Epithelial cell of proximal tubule (primary cell): ENCODE measurements around the gene SLC1A2. TPM values are rescaled to one million over a fixed set of nuclear protein-coding genes. Genes with fewer than 3 reads are reported as not detected.

ENCODE experiments used
- DNase-seq: peaks from one replicate; pipeline ENCODE4 v3.0.0-alpha.2; 2011; ENCODE audit warnings: low read depth
- H3K4me3 ChIP-seq: 2 replicates; pipeline ENCODE4 v1.5.1; 2011; ENCODE audit warnings: low read depth, mild to moderate bottlenecking, low read length
- total RNA-seq: library from RNA; depleted of rRNA; stranded (reverse); fragments of >200 nt; gene quantifications from 2 replicates; pipeline ENCODE4 v1.2.3, GENCODE V29; 2015
- TF ChIP-seq, protein P1 (sequence below): conservative IDR thresholded peaks from 2 replicates; pipeline ENCODE4 v1.5.1; 2012; ENCODE audit warnings: low read depth, mild to moderate bottlenecking, low read length

Gene SLC1A2
- total RNA-seq, 1 donor from 2014 or later, result not detected

DNA sequence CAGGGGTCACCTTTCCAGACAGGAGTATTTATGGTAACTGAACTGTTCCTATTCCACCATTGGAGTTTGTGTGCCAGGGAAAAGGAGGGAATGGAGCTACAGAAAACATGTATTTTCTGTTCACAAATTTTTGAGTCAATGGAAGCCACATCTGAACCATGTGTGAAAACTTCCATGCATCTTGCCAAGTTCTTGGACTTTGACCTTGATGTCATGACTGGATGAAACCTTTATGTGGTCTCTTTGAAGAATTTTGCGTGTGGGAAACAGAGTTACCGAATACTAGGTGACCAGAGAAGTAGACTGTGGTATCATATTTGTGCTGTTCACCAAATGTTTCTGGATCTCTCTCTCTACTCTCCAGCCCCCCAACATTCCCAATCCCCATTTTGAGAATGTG, 175.6 kb downstream of the SLC1A2 start:
- TF ChIP-seq, protein P1, sequence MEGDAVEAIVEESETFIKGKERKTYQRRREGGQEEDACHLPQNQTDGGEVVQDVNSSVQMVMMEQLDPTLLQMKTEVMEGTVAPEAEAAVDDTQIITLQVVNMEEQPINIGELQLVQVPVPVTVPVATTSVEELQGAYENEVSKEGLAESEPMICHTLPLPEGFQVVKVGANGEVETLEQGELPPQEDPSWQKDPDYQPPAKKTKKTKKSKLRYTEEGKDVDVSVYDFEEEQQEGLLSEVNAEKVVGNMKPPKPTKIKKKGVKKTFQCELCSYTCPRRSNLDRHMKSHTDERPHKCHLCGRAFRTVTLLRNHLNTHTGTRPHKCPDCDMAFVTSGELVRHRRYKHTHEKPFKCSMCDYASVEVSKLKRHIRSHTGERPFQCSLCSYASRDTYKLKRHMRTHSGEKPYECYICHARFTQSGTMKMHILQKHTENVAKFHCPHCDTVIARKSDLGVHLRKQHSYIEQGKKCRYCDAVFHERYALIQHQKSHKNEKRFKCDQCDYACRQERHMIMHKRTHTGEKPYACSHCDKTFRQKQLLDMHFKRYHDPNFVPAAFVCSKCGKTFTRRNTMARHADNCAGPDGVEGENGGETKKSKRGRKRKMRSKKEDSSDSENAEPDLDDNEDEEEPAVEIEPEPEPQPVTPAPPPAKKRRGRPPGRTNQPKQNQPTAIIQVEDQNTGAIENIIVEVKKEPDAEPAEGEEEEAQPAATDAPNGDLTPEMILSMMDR, result no peak
- no peak for DNase-seq
- H3K4me3 ChIP-seq, result no peak overlapping the region

DNA sequence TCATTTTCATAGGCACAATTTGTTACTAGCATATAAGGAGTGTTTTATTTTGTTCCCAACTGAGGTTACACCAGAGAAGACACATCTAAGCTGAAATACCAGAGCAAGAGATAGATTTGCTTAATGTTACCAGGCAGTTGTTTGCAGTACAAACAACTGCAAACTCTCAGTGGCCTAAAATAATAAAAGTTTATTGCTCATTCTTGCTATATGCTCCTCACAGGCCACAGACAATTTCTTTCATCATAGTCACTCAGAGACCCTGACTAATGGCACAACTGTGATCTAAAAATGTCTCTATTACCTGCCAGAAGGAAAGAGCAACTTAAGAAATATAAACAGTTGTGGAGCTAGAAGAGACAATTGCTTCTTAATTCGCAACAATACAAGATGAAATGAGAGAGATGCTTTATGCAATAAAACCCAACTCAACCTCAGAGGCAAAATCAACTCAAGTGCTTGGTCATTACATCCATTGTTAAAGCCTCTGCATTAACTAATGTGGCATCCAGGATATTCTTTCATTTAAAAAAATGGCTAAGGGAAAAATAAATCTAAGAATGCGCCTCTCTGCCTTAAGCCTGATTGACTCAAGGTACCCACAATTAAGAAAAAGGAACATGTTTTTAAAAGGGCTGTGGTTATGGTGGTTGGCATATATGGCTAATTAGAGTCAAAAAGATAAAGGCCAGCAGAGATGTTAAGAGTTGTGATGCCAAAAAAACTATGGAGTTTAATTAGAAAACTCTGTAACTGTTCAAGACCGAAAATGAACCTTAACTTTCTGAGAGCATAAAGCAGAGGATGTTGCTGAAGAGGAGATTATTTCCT, 176.7 kb downstream of the SLC1A2 start:
- no peak overlapping the region for H3K4me3 ChIP-seq
- TF ChIP-seq, protein P1, result no peak
- no peak for DNase-seq

DNA sequence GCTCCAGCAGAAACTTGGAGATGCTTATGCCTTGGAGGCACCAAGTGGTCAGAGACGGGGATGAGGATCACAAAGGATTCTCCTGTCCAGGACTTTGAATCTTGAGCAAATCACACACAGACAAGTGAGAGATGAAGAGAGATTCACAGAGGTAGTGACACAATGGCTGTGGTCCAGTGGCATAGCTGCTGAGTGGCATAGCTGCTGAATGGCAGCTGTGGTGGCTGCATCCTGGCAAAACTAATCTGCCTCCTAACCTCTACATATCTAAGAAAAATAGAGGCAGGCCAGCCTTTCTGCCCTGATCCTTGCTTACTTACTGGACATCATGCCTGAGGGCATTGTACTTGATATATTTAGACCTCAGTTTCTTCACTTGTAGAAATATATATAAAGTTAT, 177.8 kb downstream of the SLC1A2 start:
- H3K4me3 ChIP-seq, result no peak overlapping the region
- TF ChIP-seq, protein P1, result no peak
- DNase-seq, result no peak

DNA sequence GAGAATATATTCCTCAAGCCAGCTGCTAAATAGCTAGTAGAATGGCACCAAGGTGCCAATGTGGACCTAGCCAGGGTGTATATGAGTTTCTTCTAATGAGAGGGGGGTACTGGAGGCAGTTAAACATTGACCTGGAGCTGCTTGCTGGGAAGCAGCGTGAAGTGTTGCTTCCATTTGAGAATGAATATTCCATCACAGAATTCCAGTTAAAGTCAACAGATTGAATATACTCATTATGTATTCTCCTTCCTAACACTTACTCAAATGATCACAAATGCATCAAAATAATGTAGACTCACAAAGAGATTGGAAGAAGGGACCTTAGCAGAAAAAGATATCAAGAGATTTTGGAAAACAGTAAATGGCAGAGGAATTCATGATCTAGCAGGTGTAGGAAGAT, 178.3 kb downstream of the SLC1A2 start:
- no peak overlapping the region for H3K4me3 ChIP-seq
- no peak for DNase-seq
- TF ChIP-seq, protein P1, result no peak

DNA sequence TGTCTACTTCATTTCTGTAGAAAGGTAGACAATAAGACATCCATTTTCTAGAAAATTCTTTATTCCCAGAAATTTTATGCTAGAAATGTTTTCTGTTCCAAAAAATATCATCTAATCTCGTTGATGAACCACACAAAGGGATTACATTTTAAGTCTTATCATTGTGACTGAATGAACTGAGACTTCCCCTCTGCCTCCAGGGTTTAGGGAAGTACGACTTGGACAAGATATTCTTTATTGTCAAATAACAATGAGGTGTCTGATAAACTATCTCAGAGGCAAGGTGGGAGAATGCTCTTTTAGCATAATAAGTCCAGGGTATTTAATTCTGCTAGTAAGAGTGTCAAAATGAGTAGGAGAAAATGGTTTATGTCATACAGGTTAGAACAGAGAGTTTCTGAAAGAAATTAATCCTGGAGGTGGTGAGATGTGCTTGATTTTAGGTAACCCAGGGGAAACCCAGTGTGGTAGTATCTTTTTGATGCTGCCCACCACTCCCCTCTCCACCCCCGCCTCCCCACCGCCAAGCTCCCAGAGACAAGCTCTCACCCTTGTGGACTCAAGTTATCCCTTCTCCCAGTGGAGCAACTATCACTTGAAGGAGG, 179.8 kb downstream of the SLC1A2 start:
- H3K4me3 ChIP-seq, result no peak overlapping the region
- TF ChIP-seq, protein P1, result no peak
- no peak for DNase-seq

DNA sequence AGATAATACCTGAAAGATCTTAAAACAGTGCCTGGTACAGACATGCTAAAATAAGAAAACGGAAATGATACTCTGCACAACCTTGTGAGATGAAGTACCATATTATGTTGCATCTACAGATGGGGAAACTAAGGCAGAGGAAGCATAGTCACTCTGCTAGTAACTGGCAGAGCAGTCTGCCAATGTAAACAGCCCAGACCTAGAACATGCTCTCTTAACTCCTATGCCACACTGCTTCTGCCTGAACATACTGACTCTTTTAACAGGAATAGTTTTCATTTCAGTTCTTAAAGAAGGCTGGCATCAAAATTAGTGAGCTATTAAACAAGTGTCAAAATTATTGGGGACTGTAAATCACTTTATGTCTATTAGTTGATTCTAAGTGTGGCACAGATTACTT, 180.5 kb downstream of the SLC1A2 start:
- H3K4me3 ChIP-seq, result no peak overlapping the region
- DNase-seq, result no peak
- TF ChIP-seq, protein P1, result no peak
